ENCODE measurements around the gene CCNF. TPM values are rescaled to one million over a fixed set of nuclear protein-coding genes. Genes with fewer than 3 reads are reported as not detected.
"Not testable (repeated sequence)": the region's sequence is repeated elsewhere in the genome, so short reads cannot be mapped to it uniquely, and the experiment has no call there.

CCNF gene
- total RNA-seq, 1 experiment from 2014 or later, result 76.1 TPM

GRCh38 chr16:2476741-2477140, 47.5 kb downstream of the CCNF start:
- no peaks in the 10 kb centered on the region for H3K9me3 ChIP-seq (ENCODE audit: low read depth, low read length, poor library complexity, severe bottlenecking)
- TF ChIP-seq, protein P1, sequence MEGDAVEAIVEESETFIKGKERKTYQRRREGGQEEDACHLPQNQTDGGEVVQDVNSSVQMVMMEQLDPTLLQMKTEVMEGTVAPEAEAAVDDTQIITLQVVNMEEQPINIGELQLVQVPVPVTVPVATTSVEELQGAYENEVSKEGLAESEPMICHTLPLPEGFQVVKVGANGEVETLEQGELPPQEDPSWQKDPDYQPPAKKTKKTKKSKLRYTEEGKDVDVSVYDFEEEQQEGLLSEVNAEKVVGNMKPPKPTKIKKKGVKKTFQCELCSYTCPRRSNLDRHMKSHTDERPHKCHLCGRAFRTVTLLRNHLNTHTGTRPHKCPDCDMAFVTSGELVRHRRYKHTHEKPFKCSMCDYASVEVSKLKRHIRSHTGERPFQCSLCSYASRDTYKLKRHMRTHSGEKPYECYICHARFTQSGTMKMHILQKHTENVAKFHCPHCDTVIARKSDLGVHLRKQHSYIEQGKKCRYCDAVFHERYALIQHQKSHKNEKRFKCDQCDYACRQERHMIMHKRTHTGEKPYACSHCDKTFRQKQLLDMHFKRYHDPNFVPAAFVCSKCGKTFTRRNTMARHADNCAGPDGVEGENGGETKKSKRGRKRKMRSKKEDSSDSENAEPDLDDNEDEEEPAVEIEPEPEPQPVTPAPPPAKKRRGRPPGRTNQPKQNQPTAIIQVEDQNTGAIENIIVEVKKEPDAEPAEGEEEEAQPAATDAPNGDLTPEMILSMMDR (conservative IDR thresholded peaks at IDR 0.05; ENCODE audit: low read depth, low read length), result no peak
- no peak for TF ChIP-seq EZH2 (IDR thresholded peaks at IDR 0.05; ENCODE audit: borderline replicate concordance, low read depth, low read length, poor library complexity, severe bottlenecking)
- H3K27me3 ChIP-seq (replicated peaks; ENCODE audit: insufficient read depth, low read depth, low read length, poor library complexity), result no peaks in the 10 kb centered on the region
- CTCF ChIA-PET, result no interaction called here
- intact Hi-C loops (cut with micrococcal nuclease; ENCODE audit: unreplicated experiment), result no loop called here
- peaks cover 25% of the 10 kb centered on the region for H3K4me1 ChIP-seq (ENCODE audit: insufficient read depth, low read length, poor library complexity, severe bottlenecking)
- no peak for DNase-seq (ENCODE audit: low spot score)
- BruUV-seq (replicated peaks), result no TSS peak
- no peak overlapping the region for H3K4me3 ChIP-seq (ENCODE audit: low read depth, low read length, poor library complexity, severe bottlenecking)
- H3K36me3 ChIP-seq (ENCODE audit: insufficient read depth, low read length, poor library complexity, severe bottlenecking), result no peaks in the 10 kb centered on the region
- no peak overlapping the region for H3K27ac ChIP-seq (ENCODE audit: low read depth, low read length, poor library complexity, severe bottlenecking)
- POLR2A ChIA-PET (ENCODE audit: low non-redundant PET), result no interaction called here

GRCh38 chr16:2477327-2477726, 48.1 kb downstream of the CCNF start:
- BruUV-seq (replicated peaks), result no TSS peak
- ChIA-PET CTCF (no interaction called here), POLR2A (ENCODE audit: low non-redundant PET) (no interaction called here)

GRCh38 chr16:2478279-2478678, 49.0 kb downstream of the CCNF start:
- Histone ChIP-seq H3K36me3 (ENCODE audit: insufficient read depth, low read length, poor library complexity, severe bottlenecking) (no peaks in the 10 kb centered on the region), H3K27ac (ENCODE audit: low read depth, low read length, poor library complexity, severe bottlenecking) (no peak overlapping the region), H3K9me3 (ENCODE audit: low read depth, low read length, poor library complexity, severe bottlenecking) (no peaks in the 10 kb centered on the region), H3K27me3 (replicated peaks; ENCODE audit: insufficient read depth, low read depth, low read length, poor library complexity) (no peaks in the 10 kb centered on the region), H3K4me3 (ENCODE audit: low read depth, low read length, poor library complexity, severe bottlenecking) (no peak overlapping the region), H3K4me1 (ENCODE audit: insufficient read depth, low read length, poor library complexity, severe bottlenecking) (peaks cover 10% of the 10 kb centered on the region)
- no peak for DNase-seq (ENCODE audit: low spot score)
- ChIA-PET POLR2A (ENCODE audit: low non-redundant PET) (interaction anchor here (0.6 to 0.7 kb wide), 2 partner anchors 16 to 131 kb away, joined by 6 to 8 read pairs; no protein-coding TSS in a partner anchor), CTCF (no interaction called here)
- no peak for TF ChIP-seq EZH2 (IDR thresholded peaks at IDR 0.05; ENCODE audit: borderline replicate concordance, low read depth, low read length, poor library complexity, severe bottlenecking)
- TF ChIP-seq, protein P1 (conservative IDR thresholded peaks at IDR 0.05; ENCODE audit: low read depth, low read length), result no peak
- intact Hi-C loops (cut with micrococcal nuclease; ENCODE audit: unreplicated experiment), result no loop called here
- no TSS peak for BruUV-seq (replicated peaks)

More at GRCh38 chr16:2477327-2477726, 48.1 kb downstream of the CCNF start:
- intact Hi-C loops (cut with micrococcal nuclease; ENCODE audit: unreplicated experiment), result no loop called here
- Histone ChIP-seq H3K4me1 (ENCODE audit: insufficient read depth, low read length, poor library complexity, severe bottlenecking) (peaks cover 19% of the 10 kb centered on the region), H3K27ac (ENCODE audit: low read depth, low read length, poor library complexity, severe bottlenecking) (no peak overlapping the region), H3K27me3 (replicated peaks; ENCODE audit: insufficient read depth, low read depth, low read length, poor library complexity) (no peaks in the 10 kb centered on the region), H3K36me3 (ENCODE audit: insufficient read depth, low read length, poor library complexity, severe bottlenecking) (no peaks in the 10 kb centered on the region), H3K9me3 (ENCODE audit: low read depth, low read length, poor library complexity, severe bottlenecking) (no peaks in the 10 kb centered on the region), H3K4me3 (ENCODE audit: low read depth, low read length, poor library complexity, severe bottlenecking) (no peak overlapping the region)
- TF ChIP-seq EZH2 (IDR thresholded peaks at IDR 0.05; ENCODE audit: borderline replicate concordance, low read depth, low read length, poor library complexity, severe bottlenecking), result no peak
- TF ChIP-seq, protein P1 (conservative IDR thresholded peaks at IDR 0.05; ENCODE audit: low read depth, low read length), result no peak
- no peak for DNase-seq (ENCODE audit: low spot score)

DNA sequence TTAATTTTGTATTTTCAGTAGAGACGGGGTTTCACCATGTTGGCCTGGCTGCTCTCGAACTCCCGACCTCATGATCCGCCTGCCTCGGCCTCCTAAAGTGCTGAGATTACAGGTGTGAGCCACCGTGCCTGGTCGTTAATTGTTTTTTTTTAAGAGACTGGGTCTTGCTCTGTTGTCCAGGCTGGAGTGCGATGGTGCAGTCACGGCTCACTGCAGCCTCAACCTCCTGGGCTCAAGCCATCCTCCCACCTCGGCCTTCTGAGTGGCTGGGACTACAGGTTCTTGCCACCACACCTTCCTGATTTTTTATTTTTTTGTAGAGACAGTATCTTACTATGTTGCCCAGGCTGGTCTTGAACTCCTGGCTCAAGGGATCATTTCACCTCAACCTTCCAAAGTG, 50.7 kb downstream of the CCNF start:
- DNase-seq (ENCODE audit: low spot score); H3K27me3 ChIP-seq (replicated peaks; ENCODE audit: insufficient read depth, low read depth, low read length, poor library complexity); CTCF ChIA-PET; POLR2A ChIA-PET (ENCODE audit: low non-redundant PET); H3K4me1 ChIP-seq (ENCODE audit: insufficient read depth, low read length, poor library complexity, severe bottlenecking); H3K9me3 ChIP-seq (ENCODE audit: low read depth, low read length, poor library complexity, severe bottlenecking); H3K27ac ChIP-seq (ENCODE audit: low read depth, low read length, poor library complexity, severe bottlenecking); BruUV-seq (replicated peaks); intact Hi-C loops (cut with micrococcal nuclease; ENCODE audit: unreplicated experiment); H3K4me3 ChIP-seq (ENCODE audit: low read depth, low read length, poor library complexity, severe bottlenecking); H3K36me3 ChIP-seq (ENCODE audit: insufficient read depth, low read length, poor library complexity, severe bottlenecking): not testable (repeated sequence)

All from A673 (cell line).